Activated T-cell treated with anti-CD3 and anti-CD28 coated beads, Interleukin-2, amount 50 U/mL, for 72 hours (primary cell): Measurements from ENCODE around the gene CEP89. TPM values are rescaled to one million over a fixed set of nuclear protein-coding genes. Genes with fewer than 3 reads are reported as not detected.
A peak's percentile ranks its signal among the peaks of the same experiment; 100 is the strongest.
"Not testable (repeated sequence)": the region's sequence is repeated elsewhere in the genome, so short reads cannot be mapped to it uniquely, and the experiment has no call there.

Experiments
- ATAC-seq, 2 donors: fragments of 150-1000 bp; cut with Tn5 transposase; replicated peaks in 1 of 2; 2 replicates each; pipeline ENCODE4 v1.10.0; 2021; ENCODE audit warnings: moderate library complexity in 2 of 2, mild to moderate bottlenecking in 1 of 2
- DNase-seq, 2 donors: peaks; one replicate each; pipeline ENCODE4 v3.0.0; 2021 to 2022; ENCODE audit warnings: mixed read lengths in 1 of 2
- H3K27ac Mint-ChIP-seq: one replicate; pipeline ENCODE4 v1.8.0; 2022; ENCODE audit warnings: mild to moderate bottlenecking, moderate library complexity, mixed read lengths
- H3K27me3 Mint-ChIP-seq: one replicate; pipeline ENCODE4 v1.8.0; 2022; ENCODE audit warnings: low read depth, mixed read lengths
- H3K36me3 Mint-ChIP-seq, 2 donors: one replicate each; pipeline ENCODE4 v1.8.0; 2022; ENCODE audit warnings: mixed read lengths in 2 of 2, mild to moderate bottlenecking in 1 of 2; ENCODE audit not compliant: insufficient read depth in 2 of 2
- H3K4me1 Mint-ChIP-seq: one replicate; pipeline ENCODE4 v1.8.0; 2022; ENCODE audit warnings: low read depth, mixed read lengths
- H3K4me3 Mint-ChIP-seq, 2 donors: one replicate each; pipeline ENCODE4 v1.8.0; 2022; ENCODE audit warnings: mild to moderate bottlenecking in 2 of 2, mixed read lengths in 2 of 2, moderate library complexity in 2 of 2
- H3K9me3 Mint-ChIP-seq, 2 donors: one replicate each; pipeline ENCODE4 v1.8.0; 2022; ENCODE audit warnings: mixed read lengths in 2 of 2
- total RNA-seq, 2 donors: library from RNA; stranded (reverse); gene quantifications; one replicate each; pipeline ENCODE4 v1.2.3, GENCODE V29; 2022

The CEP89 gene
- total RNA-seq, 2 donors from 2014 or later = 21.6 to 22.9 TPM

DNA sequence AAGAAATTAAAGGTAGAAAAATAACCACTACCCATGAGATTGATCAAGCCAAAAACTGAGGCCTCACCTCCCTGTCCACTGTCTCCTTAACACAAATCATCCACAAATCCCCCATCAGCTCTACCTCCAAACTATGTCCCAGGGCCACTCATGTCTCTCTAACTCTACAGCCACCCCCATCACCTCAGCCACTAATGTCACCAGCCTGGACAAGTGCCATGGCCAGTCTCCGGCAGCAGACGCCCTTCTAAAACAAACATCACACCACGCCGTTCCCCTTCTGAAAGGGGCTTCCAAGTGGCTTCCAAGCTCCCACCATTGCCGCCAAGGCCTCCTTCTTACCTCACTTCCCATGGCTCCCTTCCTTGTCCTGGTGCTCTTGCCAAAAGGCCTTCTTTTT, 16.5 kb upstream of the CEP89 start:
- H3K9me3 Mint-ChIP-seq, H3K36me3 Mint-ChIP-seq, H3K27me3 Mint-ChIP-seq, H3K27ac Mint-ChIP-seq, H3K4me3 Mint-ChIP-seq, ATAC-seq, DNase-seq, H3K4me1 Mint-ChIP-seq: not testable (repeated sequence)

- not testable (repeated sequence) for H3K9me3 Mint-ChIP-seq, H3K36me3 Mint-ChIP-seq, H3K4me1 Mint-ChIP-seq, H3K27ac Mint-ChIP-seq, H3K4me3 Mint-ChIP-seq, DNase-seq, ATAC-seq, H3K27me3 Mint-ChIP-seq
Observed at GRCh38 chr19:32982488-32982887, 10.7 kb upstream of the CEP89 start.

DNA sequence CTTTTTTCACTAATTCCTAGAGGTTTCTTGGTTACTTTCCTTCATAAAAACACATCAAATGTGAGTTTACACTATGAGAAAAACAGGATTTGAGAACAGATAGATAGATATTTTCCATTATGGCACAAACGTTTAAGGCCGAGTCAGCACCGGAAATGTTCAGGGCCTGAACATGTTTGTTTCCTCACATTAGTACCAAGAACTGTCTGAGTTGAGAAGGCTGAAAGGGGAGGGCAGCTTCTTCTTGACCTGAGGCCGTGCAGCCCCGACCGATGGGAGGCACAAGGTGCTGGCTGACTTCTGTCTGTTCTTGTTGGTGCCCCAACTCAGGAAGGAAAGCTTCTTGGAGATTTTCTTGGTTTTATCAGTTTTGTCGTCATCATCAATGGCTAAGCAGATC, 8.0 kb upstream of the CEP89 start:
- ATAC-seq = not testable (repeated sequence)

GRCh38 chr19:32977813-32978212, 6.1 kb upstream of the CEP89 start:
- H3K27ac Mint-ChIP-seq, H3K27me3 Mint-ChIP-seq, ATAC-seq, H3K9me3 Mint-ChIP-seq, DNase-seq, H3K4me1 Mint-ChIP-seq, H3K36me3 Mint-ChIP-seq, H3K4me3 Mint-ChIP-seq: not testable (repeated sequence)

More for the DNA sequence above, 8.0 kb upstream of the CEP89 start:
- H3K4me1 Mint-ChIP-seq, DNase-seq, H3K27ac Mint-ChIP-seq, H3K36me3 Mint-ChIP-seq, H3K27me3 Mint-ChIP-seq, H3K4me3 Mint-ChIP-seq, H3K9me3 Mint-ChIP-seq: not testable (repeated sequence)

- Mint-ChIP-seq H3K9me3 (no peaks in the 10 kb centered on the region), H3K36me3 (peaks cover 4 to 8% of the 10 kb centered on the region in 2 donors), H3K4me1 (peaks cover 8% of the 10 kb centered on the region), H3K27ac (no peak overlapping the region), H3K4me3 (no peak overlapping the region), H3K27me3 (no peaks in the 10 kb centered on the region)
- no peak for DNase-seq
- ATAC-seq = no peak
Observed at GRCh38 chr19:32977280-32977679, 5.5 kb upstream of the CEP89 start.

DNA sequence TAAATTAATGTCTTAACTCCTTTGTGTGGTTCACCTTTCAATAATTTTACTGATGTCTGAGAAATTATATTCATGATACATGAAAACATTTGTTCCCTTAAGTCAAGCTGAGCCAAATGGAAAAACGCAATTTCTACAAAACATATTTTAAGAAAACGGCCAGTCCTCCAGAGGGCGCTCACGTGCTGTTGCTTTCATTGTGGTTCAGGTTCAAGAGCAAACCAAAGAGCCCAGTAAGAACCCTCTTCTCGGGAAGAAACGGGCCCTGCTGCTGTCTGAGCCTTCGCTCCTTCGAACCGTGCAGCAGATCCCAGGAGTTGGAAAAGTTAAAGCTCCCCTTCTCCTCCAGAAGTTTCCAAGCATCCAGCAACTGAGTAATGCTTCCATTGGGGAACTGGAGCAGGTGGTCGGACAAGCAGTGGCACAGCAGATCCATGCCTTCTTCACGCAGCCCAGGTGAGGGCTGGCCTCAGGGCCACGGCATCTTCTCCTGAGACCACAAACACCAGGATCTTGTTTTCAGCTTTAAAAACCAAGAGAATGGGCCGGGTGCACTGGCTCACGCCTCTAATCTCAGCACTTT, 4.6 kb upstream of the CEP89 start:
- H3K4me3 Mint-ChIP-seq = no peak overlapping the region
- no peaks in the 10 kb centered on the region for H3K9me3 Mint-ChIP-seq
- H3K36me3 Mint-ChIP-seq = peaks cover 6 to 13% of the 10 kb centered on the region in 2 donors
- DNase-seq = peak; percentile 62 to 71
- H3K27me3 Mint-ChIP-seq = no peaks in the 10 kb centered on the region
- peaks cover 9% of the 10 kb centered on the region for H3K4me1 Mint-ChIP-seq
- ATAC-seq = no peak
- no peak overlapping the region for H3K27ac Mint-ChIP-seq

DNA sequence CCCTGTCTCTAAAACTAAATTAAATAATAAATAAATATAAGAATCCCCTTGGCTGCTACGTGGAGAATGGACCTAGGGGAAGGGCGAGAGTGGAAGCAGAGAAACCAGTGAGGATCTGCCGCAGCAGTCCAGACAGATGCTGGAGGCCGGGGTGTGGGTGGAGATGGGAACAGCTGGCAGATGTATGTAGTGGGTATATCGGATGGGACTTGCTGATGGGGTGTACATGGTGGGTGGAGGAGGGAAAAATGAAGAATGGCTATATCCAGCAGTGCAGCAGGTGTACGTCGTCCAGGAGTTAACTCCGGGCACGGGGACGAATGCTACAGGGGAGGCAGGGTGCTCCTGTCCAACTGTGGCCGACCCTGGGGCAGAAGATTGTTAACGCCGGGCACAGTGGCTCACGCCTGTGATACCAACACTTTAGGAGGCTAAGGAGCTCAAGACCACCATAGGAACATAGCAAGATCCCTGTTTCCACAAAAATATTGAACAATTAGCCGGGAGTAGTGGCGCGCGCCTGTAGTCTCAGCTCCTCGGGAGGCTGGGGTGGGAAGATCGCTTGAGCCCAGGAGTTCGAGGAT, 654 bp downstream of the CEP89 start:
- Mint-ChIP-seq H3K27me3 (no peaks in the 10 kb centered on the region), H3K36me3 (peaks cover 8% of the 10 kb centered on the region in 2 donors), H3K27ac (no peak overlapping the region), H3K9me3 (no peaks in the 10 kb centered on the region), H3K4me1 (peaks cover 14% of the 10 kb centered on the region), H3K4me3 (peak overlapping the region; percentile 97 to 100)
- ATAC-seq = no peak
- DNase-seq = no peak

GRCh38 chr19:32969549-32969948, 2.2 kb downstream of the CEP89 start:
- H3K4me3 Mint-ChIP-seq = no peak overlapping the region
- H3K27ac Mint-ChIP-seq = no peak overlapping the region
- H3K27me3 Mint-ChIP-seq = no peaks in the 10 kb centered on the region
- peaks cover 9% of the 10 kb centered on the region for H3K4me1 Mint-ChIP-seq
- peaks cover 4% of the 10 kb centered on the region in 2 donors for H3K36me3 Mint-ChIP-seq
- no peaks in the 10 kb centered on the region for H3K9me3 Mint-ChIP-seq
- ATAC-seq = no peak
- no peak for DNase-seq

- Mint-ChIP-seq H3K27ac (no peak overlapping the region), H3K9me3 (no peaks in the 10 kb centered on the region), H3K4me1 (peaks cover 9% of the 10 kb centered on the region), H3K4me3 (no peak overlapping the region), H3K36me3 (peaks cover 2 to 5% of the 10 kb centered on the region in 2 donors), H3K27me3 (no peaks in the 10 kb centered on the region)
- no peak for DNase-seq
- ATAC-seq = no peak
Observed at GRCh38 chr19:32966750-32967149, 5.0 kb downstream of the CEP89 start.

DNA sequence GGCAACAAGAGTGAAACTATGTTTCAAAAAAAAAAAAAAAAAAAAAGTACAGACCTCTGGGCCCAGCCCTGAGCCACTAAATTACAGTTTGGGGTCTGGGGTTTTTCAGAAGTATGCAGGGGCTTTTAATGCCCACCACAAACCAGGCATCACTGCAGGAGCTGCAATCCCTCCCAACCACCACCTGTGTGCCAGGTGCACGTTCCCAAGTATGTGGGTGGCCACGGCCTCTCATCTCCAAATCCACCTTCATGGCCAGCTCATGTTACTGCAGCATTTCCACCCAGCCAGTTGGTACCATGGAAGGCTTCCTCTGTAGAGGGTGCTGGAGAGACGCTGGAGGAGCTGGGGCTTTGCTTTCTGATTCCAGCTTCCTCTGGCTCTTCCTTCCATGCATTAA, 26.5 kb downstream of the CEP89 start:
- no peak for ATAC-seq
- no peak overlapping the region for H3K4me3 Mint-ChIP-seq
- no peak overlapping the region for H3K27ac Mint-ChIP-seq
- H3K4me1 Mint-ChIP-seq = no peaks in the 10 kb centered on the region
- no peaks in the 10 kb centered on the region for H3K9me3 Mint-ChIP-seq
- H3K27me3 Mint-ChIP-seq = no peaks in the 10 kb centered on the region
- H3K36me3 Mint-ChIP-seq = peaks cover 13 to 31% of the 10 kb centered on the region in 2 donors
- no peak for DNase-seq

GRCh38 chr19:32941273-32941672, 30.5 kb downstream of the CEP89 start:
- not testable (repeated sequence) for H3K27me3 Mint-ChIP-seq, H3K27ac Mint-ChIP-seq, H3K4me1 Mint-ChIP-seq, H3K9me3 Mint-ChIP-seq, ATAC-seq, DNase-seq, H3K4me3 Mint-ChIP-seq
- peaks cover 5 to 13% of the 10 kb centered on the region in 2 donors for H3K36me3 Mint-ChIP-seq

DNA sequence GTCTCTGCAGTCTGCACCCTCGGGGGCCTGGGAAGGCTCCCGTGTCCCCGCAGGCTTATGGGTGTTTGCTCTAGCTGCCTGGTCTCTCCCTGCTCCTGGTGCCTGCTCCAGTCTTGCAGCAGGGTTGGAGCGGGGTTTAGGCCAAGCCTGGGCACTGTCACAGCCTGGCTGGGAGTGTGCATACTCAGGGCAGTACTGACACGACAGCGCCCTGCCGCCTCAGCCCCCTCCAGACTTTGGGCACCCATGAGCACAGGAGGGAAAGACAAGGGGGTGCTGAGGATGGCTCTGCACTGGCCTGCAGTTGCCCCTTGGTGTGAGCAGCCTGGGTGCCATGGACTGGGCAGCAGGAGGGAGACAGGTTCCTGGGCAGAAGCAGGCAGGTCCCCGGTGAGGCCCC, 35.7 kb downstream of the CEP89 start:
- no peaks in the 10 kb centered on the region for H3K4me1 Mint-ChIP-seq
- ATAC-seq (no peak), DNase-seq (no peak)
- no peaks in the 10 kb centered on the region for H3K9me3 Mint-ChIP-seq
- H3K27ac Mint-ChIP-seq = no peak overlapping the region
- H3K36me3 Mint-ChIP-seq = peaks cover 2 to 4% of the 10 kb centered on the region in 2 donors
- no peak overlapping the region for H3K4me3 Mint-ChIP-seq
- H3K27me3 Mint-ChIP-seq = no peaks in the 10 kb centered on the region

- H3K4me1 Mint-ChIP-seq = no peaks in the 10 kb centered on the region
- no peak for DNase-seq
- no peak overlapping the region for H3K27ac Mint-ChIP-seq
- no peaks in the 10 kb centered on the region for H3K9me3 Mint-ChIP-seq
- H3K4me3 Mint-ChIP-seq = no peak overlapping the region
- no peak for ATAC-seq
- H3K27me3 Mint-ChIP-seq = no peaks in the 10 kb centered on the region
- peaks cover 3 to 6% of the 10 kb centered on the region in 2 donors for H3K36me3 Mint-ChIP-seq
Observed at GRCh38 chr19:32935629-32936028, 36.1 kb downstream of the CEP89 start.

GRCh38 chr19:32933571-32933970, 38.2 kb downstream of the CEP89 start:
- Mint-ChIP-seq H3K4me3 (no peak overlapping the region), H3K27me3 (no peaks in the 10 kb centered on the region), H3K36me3 (peaks cover 6 to 18% of the 10 kb centered on the region in 2 donors), H3K4me1 (no peaks in the 10 kb centered on the region), H3K9me3 (peaks cover 2 to 3% of the 10 kb centered on the region in 2 donors), H3K27ac (no peak overlapping the region)
- ATAC-seq (no peak), DNase-seq (no peak)
